NCI-H146 treated with DMSO at 0.1 percent for 48 hours (cell line): ENCODE results near the gene CDK17.

ENCODE experiments used
- DNase-seq: peaks from one replicate; lab custom pipeline; 2025; ENCODE audit not compliant: unreplicated experiment; lab: John Stamatoyannopoulos, UW

The CDK17 gene

DNA sequence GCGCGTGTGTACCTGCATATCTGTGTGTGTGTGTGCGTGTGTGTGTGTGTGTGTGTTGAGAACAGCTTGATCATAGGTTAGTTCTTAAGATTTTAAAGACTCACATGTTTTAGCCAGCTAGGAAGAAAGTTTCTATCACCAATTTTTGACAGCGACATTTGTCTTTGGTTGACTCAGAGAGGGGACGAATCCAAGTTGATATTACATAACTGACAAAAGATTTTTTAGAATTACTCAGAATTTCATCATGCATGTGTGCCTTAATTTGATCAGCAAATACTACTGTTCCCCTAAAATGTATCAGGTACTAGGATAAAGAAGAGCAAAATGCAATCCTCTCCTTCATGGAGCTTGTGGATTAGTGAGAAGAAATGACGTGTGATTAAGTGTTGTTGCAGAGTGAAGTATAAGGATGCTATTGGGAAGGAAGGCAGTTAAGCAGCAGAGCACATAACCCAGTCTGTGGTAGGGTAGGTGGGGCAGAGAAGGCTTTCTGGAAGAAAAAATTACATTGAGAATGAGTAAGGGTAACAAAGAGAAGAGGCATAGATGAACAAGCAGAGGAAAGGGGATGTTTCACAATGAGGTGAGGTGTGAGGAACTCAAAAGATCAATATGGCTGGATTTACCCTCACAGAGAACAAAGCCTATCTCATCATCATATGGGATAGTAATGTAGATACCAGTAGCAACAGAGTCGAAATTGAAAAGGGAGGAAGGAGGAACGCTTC, 128.6 kb downstream of the CDK17 start:
- DNase-seq = no peak

DNA sequence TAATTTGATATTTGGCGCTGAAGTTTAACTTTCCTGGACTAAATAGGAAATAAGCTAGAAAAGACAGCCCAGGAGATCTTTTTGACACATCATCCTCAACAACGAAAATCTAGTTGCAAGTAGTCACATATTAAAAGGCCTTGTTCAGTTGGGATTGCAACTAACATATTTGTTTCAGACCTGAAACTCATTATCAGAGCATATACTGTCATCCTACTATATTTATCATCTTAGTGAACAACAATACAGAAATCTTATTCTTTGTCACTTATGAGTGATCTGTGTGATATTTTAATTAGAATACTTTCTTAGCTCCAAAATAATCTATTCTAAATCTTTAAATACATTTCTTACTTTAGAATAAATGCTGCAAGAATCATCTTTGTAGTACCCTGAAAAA, 134.0 kb downstream of the CDK17 start:
- DNase-seq = no peak

DNA sequence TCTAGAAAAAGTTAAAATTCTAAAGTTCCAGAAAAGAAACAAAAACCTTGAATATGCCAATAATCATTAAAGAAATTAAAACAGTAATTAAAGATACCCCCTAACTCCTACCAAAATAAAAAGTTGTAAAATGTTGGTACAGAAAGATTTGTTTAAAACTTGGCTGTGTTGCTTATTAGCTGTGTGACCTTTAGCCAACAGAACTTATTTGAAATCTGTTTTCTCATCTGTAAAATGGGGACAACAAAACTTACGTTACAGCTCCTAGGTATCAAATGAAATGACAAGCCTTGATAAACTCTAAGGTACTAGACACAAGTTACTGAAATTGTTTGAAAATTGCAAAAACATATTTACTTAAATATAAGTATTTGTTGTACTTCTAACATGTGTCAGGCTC, 134.4 kb downstream of the CDK17 start:
- no peak for DNase-seq

GRCh38 chr12:96265400-96265799, 134.8 kb downstream of the CDK17 start:
- no peak for DNase-seq

DNA sequence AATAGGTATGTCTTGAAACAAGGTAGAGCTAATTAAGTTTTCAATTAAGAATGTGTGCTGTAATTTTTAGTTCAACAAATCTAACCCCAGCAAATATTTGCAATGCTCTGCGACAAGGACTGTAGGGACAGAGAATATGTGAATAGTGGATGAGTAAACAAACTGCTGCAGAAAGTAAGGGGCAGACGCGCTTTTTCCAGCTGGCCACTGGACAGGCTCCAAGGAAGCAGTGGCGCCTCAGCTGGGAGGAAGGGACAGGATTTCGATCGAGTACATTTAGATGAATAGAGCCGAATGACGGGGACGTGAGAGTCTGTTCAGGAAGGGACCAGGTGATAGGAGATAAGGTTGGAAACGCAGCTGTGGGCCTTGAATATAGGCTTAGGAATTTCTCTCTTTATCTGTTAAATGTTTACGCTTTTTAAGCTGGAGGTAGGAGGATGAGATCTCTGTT, 136.8 kb downstream of the CDK17 start:
- DNase-seq = peak; percentile 86

DNA sequence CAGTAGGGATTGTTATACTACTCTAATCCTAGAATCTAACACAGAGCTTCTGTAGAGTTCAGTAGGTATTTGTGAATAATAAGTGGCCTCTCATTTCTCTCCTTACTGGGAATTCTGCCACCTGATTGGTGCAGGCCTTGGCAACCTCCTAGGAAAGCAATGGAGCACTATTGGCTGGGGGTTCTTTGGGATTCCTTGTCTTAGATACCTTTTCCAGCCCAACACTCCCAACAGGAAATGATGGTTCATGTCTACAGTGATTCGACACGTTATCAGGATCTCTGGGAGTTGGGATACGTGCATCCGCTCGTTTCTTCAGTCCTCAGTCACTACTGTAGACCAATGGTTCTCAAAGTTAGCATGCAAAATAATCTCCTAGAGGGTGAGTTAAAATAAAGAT, 138.7 kb downstream of the CDK17 start:
- no peak for DNase-seq

DNA sequence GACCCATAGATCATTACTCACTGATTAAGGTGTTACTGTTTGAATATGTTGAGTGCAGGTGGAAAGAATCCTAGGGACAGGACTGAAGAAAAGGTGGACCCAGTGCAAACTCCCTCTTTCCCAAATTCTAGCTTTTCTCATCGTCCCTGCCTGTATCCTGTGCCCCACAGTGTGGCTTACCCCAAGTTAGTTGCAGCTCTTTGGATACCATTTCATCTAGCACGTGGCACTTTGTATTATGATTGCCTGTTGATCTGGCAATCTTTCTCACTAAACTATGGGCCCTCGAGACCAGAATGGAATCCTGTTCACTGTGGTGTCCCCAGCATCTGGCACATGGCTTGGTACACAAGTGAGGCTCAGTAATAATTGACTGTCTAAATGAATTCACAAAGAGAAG, 139.6 kb downstream of the CDK17 start:
- no peak for DNase-seq

DNA sequence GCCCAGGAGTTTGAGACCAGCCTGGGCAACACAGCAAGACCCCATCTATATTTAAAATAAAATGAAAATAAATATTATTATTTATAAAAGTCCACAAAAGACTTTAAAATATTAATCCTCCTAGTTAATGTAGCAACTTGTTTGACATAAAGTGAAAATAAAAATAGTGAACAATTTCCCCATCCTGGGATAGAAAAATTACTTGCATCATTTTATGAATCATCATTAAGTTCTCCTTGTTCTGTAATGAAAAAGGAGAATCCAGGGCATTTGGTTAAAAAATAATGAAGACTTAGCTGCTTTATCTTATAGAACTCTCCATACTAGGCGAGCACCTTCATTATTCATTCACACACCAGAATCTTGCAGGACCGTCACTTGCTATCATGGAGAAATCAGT, 140.0 kb downstream of the CDK17 start:
- no peak for DNase-seq

GRCh38 chr12:96258104-96258961, 141.9 kb downstream of the CDK17 start:
- no peak for DNase-seq

DNA sequence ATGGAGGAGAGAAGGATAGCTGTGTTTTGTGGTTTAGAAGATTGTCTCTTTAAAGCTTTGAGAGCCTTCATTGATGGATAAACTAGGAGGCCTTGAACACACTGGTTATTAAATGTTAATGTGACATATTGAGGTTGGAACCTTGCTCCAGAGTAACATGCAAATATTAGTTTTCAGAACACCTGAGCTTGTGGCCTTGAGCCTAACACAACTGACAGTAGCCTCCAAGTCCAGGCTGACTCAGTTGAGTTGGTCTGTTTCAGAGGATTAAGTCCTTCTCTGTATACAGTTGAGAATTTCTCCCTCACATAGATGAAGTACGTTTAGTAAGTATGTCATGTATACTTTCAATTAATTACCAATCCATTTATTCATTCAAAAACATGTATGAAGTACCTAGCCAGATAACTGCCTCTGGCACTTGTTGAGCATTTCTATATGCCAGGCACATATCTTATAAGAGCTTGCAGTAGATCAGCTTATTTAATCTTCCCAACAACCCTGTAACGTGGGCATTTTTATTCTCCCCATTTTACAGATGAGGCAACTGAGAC, 142.6 kb downstream of the CDK17 start:
- DNase-seq = no peak

- no peak for DNase-seq
Observed at GRCh38 chr12:96256672-96257361, 143.4 kb downstream of the CDK17 start.

GRCh38 chr12:96255077-96255476, 145.2 kb downstream of the CDK17 start:
- DNase-seq = no peak

DNA sequence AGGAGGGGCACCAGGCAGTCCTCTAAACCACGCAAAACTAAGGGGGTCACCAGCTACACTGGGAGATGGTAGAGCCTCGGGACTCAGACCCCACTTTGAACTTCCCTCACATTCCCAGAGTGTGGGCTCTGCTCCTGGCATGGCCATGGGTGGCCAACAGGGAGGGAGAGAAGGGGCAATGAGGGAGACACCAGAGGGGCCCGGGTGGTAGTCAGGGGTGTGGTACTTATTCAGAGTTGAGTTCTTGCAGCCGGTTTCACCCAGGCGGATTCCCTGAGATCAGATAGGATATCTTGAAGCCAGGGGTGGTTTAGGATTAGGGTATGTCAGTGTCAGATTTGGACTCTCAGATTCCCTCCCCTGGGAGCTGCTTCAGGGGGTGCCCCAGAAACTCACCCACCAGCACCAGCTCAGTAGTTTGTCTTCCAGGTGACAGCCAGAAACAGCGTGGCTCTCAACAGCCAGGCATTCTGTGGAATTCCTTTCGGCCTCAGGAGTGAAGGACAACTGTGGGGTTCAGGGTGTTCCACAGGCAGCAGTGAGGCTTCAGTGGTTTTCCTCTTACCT, 150.0 kb downstream of the CDK17 start:
- DNase-seq = no peak

DNA sequence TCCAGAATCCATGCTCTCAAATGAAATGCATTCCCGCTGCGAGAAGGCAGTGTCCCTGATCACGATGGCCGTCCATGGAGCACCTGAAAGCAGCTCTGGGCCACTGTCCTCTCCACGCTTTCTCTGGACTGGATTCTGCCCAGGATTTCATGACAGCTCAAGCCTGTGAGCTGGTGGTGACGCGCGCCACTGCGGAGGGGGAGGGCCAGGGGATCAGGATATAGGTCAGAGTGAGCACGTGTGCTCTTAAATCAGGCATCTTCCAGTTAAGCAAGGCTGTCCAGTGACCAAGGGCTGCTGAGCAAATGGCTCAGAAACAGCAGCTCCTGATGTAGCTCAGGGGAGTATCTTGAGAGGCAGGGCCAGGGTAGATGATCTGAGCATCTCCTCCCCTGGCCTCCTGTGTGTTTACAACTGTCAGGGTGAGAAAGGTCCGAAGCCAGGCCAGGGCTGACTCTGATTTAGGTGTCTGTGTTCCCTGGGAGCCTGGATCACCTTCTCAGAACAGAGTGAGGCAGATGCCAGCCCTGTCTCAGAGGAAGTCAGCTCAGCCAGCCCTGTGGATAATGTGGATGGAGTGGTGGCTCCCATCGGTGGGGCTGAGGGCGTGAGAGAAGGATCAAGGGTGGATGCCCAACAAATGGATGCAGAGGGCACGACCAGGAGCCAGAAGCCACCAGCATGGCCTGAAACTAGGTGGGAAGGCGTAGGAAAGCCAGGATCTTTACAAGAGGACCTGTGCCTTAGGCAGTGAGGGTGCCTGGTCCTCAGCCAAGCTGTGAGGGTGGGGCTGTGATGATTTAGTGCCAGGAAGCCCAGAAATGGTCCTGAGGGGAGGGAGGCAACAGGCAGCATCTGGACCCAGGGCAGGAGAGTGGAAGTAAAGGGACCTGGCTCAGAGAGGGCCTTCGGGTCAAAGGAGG, 150.8 kb downstream of the CDK17 start:
- DNase-seq = no peak

GRCh38 chr12:96248136-96248931, 151.9 kb downstream of the CDK17 start:
- DNase-seq = no peak

DNA sequence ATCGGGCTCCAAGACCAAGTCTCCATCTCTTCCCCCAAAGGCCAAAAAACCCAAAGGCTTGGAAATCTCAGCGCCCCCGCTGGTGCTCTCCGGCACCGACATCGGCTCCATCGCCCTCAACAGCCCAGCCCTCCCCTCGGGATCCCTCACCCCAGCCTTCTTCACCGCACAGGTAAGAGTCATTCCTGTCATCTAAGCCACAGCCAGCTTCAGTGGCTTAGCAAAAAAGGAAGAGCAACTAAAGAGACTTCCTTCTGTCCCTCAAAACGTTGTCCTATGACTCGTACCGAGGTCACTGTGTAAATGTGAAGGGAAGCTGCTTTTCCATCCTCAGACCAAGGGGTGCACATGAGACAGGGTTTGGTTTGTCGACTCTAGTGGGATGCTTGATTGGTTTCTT, 152.7 kb downstream of the CDK17 start:
- no peak for DNase-seq

GRCh38 chr12:96246926-96247505, 153.2 kb downstream of the CDK17 start:
- DNase-seq = no peak

GRCh38 chr12:96244826-96245225, 155.4 kb downstream of the CDK17 start:
- no peak for DNase-seq

DNA sequence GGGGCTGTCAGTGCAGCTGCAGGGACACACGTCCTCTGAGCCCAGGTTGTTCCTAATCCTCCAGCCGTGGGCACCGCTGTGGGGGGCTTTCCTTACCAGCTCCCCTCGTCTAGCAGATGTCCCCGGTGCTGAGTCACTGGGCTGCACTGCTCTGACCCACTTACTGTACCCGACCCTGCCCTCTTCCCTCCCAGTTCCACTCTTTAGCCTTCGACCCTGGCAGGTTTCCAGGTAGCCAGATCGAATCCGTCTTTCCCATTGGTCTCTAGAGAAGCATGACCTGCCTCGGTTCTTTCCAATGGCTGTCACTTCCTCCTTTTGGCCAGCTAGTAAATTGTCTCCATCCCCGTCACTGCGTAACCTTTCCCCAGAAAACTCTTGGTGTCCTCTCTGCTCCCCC, 157.6 kb downstream of the CDK17 start:
- no peak for DNase-seq
